Natural killer cell (primary cell): ENCODE results near the gene NLGN4Y. TPM values are rescaled to one million over a fixed set of nuclear protein-coding genes. Genes with fewer than 3 reads are reported as not detected.

ENCODE experiments used
- ATAC-seq, 3 donors: fragments of 150-1000 bp in 2 of 3; fragments of 200-7000 bp in 1 of 3; cut with Tn5 transposase; 1 replicate in 1 of 3; 2 replicates in 2 of 3; pipeline ENCODE4 v1.10.0; 2021; ENCODE audit warnings: mild to moderate bottlenecking in 2 of 3, moderate library complexity in 2 of 3
- DNase-seq, 2 donors: peaks; one replicate each; pipeline versions ENCODE4 v3.0.0 to v3.0.0-alpha.2; 2013 to 2021; ENCODE audit warnings: mixed read lengths in 1 of 2
- H3K27ac ChIP-seq: one replicate; pipeline ENCODE4 v1.5.1; 2013; ENCODE audit warnings: mild to moderate bottlenecking, low read length
- H3K27me3 ChIP-seq: one replicate; pipeline ENCODE4 v1.6.1; 2013; ENCODE audit warnings: low read length; ENCODE audit not compliant: control insufficient read depth, insufficient read depth
- H3K36me3 ChIP-seq: one replicate; pipeline ENCODE4 v1.6.1; 2013; ENCODE audit warnings: low read length; ENCODE audit not compliant: control insufficient read depth, insufficient read depth
- H3K4me1 ChIP-seq: one replicate; pipeline ENCODE4 v1.6.1; 2013; ENCODE audit warnings: low read length; ENCODE audit not compliant: control insufficient read depth, insufficient read depth
- H3K4me3 ChIP-seq: one replicate; pipeline ENCODE4 v1.5.1; 2013; ENCODE audit warnings: low read length
- H3K9me3 ChIP-seq: one replicate; pipeline ENCODE4 v1.6.1; 2013; ENCODE audit warnings: low read length; ENCODE audit not compliant: control insufficient read depth, insufficient read depth
- H3K27ac Mint-ChIP-seq, 2 donors: one replicate each; pipeline ENCODE4 v1.8.0; 2022; ENCODE audit warnings: mild to moderate bottlenecking in 2 of 2, mixed read lengths in 2 of 2, moderate library complexity in 1 of 2
- H3K27me3 Mint-ChIP-seq, 2 donors: one replicate each; pipeline ENCODE4 v1.8.0; 2022; ENCODE audit warnings: low read depth in 2 of 2, mixed read lengths in 2 of 2
- H3K36me3 Mint-ChIP-seq: one replicate; pipeline ENCODE4 v1.8.0; 2022; ENCODE audit warnings: mixed read lengths
- H3K4me1 Mint-ChIP-seq, 2 donors: one replicate each; pipeline ENCODE4 v1.8.0; 2022; ENCODE audit warnings: mixed read lengths in 2 of 2
- H3K4me3 Mint-ChIP-seq: one replicate; pipeline ENCODE4 v1.8.0; 2022; ENCODE audit warnings: mild to moderate bottlenecking, moderate library complexity, mixed read lengths
- H3K9me3 Mint-ChIP-seq, 2 donors: one replicate each; pipeline ENCODE4 v1.8.0; 2022; ENCODE audit warnings: mixed read lengths in 2 of 2
- CTCF ChIP-seq: fragments of 200-600 bp; IDR thresholded peaks from one replicate; pipeline ENCODE4 v1.8.0; 2022; ENCODE audit warnings: antibody characterized with exemption
- WGBS: methylation state at CpG from one replicate; pipeline ENCODE4 v1.1.7; 2013; ENCODE audit warnings: missing lambda C conversion rate; ENCODE audit not compliant: insufficient coverage; 5-methylcytosine and 5-hydroxymethylcytosine counted together
- intact Hi-C: fragments of 100-400 bp; cut with micrococcal nuclease; formaldehyde crosslinking; loops from one replicate; pipeline ENCODE4 v1.14.2; 2022
- total RNA-seq, 4 donors: library from RNA; stranded (reverse); fragments of 120-200 nt in 1 of 4; gene quantifications; one replicate each; pipeline versions ENCODE4 v1.2.3 to v1.2.4, GENCODE V29; 2013 to 2022

The NLGN4Y gene
- total RNA-seq, 3 donors from 2014 or later (not counting 1 experiment from before 2014, with no cell fraction given) = 0.38 TPM; not detected in 2

GRCh38 chrY:14543506-14543905, 19.2 kb downstream of the NLGN4Y start:
- H3K9me3 ChIP-seq = no peaks in the 10 kb centered on the region
- no peaks in the 10 kb centered on the region for H3K4me1 ChIP-seq
- Mint-ChIP-seq H3K9me3 (peaks cover 0 to 12% of the 10 kb centered on the region in 2 donors), H3K36me3 (no peaks in the 10 kb centered on the region), H3K4me3 (no peak overlapping the region), H3K27me3 (no peaks in the 10 kb centered on the region), H3K27ac (no peak overlapping the region), H3K4me1 (no peaks in the 10 kb centered on the region)
- TF ChIP-seq CTCF = no peak
- WGBS = 100% methylated on average over 2 of the region's 5 CpGs
- no peaks in the 10 kb centered on the region for H3K36me3 ChIP-seq
- ATAC-seq = no peak
- no peak overlapping the region for H3K4me3 ChIP-seq
- no peaks in the 10 kb centered on the region for H3K27me3 ChIP-seq
- no peak for DNase-seq
- intact Hi-C loops = no loop called here
- H3K27ac ChIP-seq = no peak overlapping the region

- H3K9me3 Mint-ChIP-seq = peaks cover 0 to 5% of the 10 kb centered on the region in 2 donors
- Histone ChIP-seq H3K27me3 (no peaks in the 10 kb centered on the region), H3K4me1 (no peaks in the 10 kb centered on the region), H3K36me3 (no peaks in the 10 kb centered on the region), H3K4me3 (no peak overlapping the region), H3K9me3 (no peaks in the 10 kb centered on the region), H3K27ac (no peak overlapping the region)
- H3K36me3 Mint-ChIP-seq = no peaks in the 10 kb centered on the region
- DNase-seq = no peak
- no peak overlapping the region for H3K4me3 Mint-ChIP-seq
- no peak overlapping the region for H3K27ac Mint-ChIP-seq
- no peaks in the 10 kb centered on the region for H3K4me1 Mint-ChIP-seq
- no peaks in the 10 kb centered on the region for H3K27me3 Mint-ChIP-seq
- no peak for TF ChIP-seq CTCF
- no peak for ATAC-seq
- WGBS = 93% methylated on average over 3 of the region's 3 CpGs
- intact Hi-C loops = no loop called here
These were observed 57.0 kb downstream of the NLGN4Y start for GRCh38 chrY:14581294-14581693.

DNA sequence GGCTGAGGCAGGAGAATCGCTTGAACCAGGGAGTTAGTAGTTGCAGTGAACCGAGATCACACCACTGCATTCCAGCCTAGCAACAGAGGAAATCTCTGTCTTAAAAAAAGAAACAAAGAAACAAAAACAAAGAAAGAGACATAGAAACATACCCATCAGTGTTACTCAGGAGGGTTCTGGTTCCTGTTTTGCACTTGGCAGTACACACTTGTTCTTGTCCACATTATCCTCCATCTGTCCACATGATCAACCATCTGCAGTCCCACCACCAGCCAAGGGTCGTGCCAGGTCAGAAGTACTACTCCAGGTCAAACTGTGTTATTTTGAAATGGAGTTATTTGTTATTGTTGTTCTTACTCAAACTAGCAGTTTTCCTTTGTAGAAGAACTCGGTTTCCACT, 62.4 kb downstream of the NLGN4Y start:
- Histone ChIP-seq H3K27me3 (no peaks in the 10 kb centered on the region), H3K4me1 (no peaks in the 10 kb centered on the region), H3K36me3 (no peaks in the 10 kb centered on the region), H3K27ac (no peak overlapping the region), H3K9me3 (no peaks in the 10 kb centered on the region), H3K4me3 (no peak overlapping the region)
- peaks cover 0 to 10% of the 10 kb centered on the region in 2 donors for H3K9me3 Mint-ChIP-seq
- TF ChIP-seq CTCF = no peak
- DNase-seq (no peak), ATAC-seq (no peak)
- no CpG with 5 or more reads among the region's 4 CpGs for WGBS
- H3K4me1 Mint-ChIP-seq = no peaks in the 10 kb centered on the region
- no peaks in the 10 kb centered on the region for H3K27me3 Mint-ChIP-seq
- intact Hi-C loops = no loop called here
- no peak overlapping the region for H3K27ac Mint-ChIP-seq
- H3K4me3 Mint-ChIP-seq = no peak overlapping the region
- H3K36me3 Mint-ChIP-seq = no peaks in the 10 kb centered on the region

DNA sequence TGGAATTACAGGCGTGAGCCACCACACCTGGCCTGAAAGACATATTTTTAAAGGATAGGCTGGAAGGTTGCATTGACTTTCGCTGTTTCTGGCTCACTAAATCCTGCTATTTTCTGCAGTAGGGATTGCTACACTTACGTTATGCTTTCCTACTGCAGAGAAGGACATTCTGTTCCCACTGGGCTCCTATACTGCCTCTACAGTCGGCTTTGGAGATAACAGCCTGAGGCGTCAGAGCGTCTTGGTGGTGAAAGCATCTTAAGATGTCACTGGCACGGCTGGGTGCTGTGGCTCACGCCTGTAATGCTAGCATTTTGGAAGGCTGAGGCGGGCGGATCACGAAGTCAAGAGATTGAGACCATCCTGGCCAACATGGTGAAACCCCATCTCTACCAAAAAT, 77.0 kb downstream of the NLGN4Y start:
- peaks cover 0 to 5% of the 10 kb centered on the region in 2 donors for H3K9me3 Mint-ChIP-seq
- no peak overlapping the region for H3K4me3 Mint-ChIP-seq
- no peak overlapping the region for H3K4me3 ChIP-seq
- H3K27ac Mint-ChIP-seq = no peak overlapping the region
- no peaks in the 10 kb centered on the region for H3K27me3 Mint-ChIP-seq
- no peak for TF ChIP-seq CTCF
- H3K27me3 ChIP-seq = no peaks in the 10 kb centered on the region
- ATAC-seq (no peak), DNase-seq (no peak)
- 85% methylated on average over 11 of the region's 11 CpGs for WGBS
- H3K4me1 Mint-ChIP-seq = no peaks in the 10 kb centered on the region
- no peaks in the 10 kb centered on the region for H3K9me3 ChIP-seq
- H3K27ac ChIP-seq = no peak overlapping the region
- intact Hi-C loops = no loop called here
- H3K36me3 ChIP-seq = no peaks in the 10 kb centered on the region
- no peaks in the 10 kb centered on the region for H3K4me1 ChIP-seq
- H3K36me3 Mint-ChIP-seq = no peaks in the 10 kb centered on the region
